ENCODE measurements around the gene PTPRK.
"Not testable (repeated sequence)": the region's sequence is repeated elsewhere in the genome, so short reads cannot be mapped to it uniquely, and the experiment has no call there.

The PTPRK gene

GRCh38 chr6:127956260-127956888 is 564.0 kb downstream of the PTPRK start:
- DNase-seq (ENCODE audit: low read depth in 2 of 2) = no peak

- DNase-seq (ENCODE audit: low read depth in 2 of 2) = no peak
These were observed 566.3 kb downstream of the PTPRK start for GRCh38 chr6:127954082-127954481.

- DNase-seq (ENCODE audit: low read depth in 2 of 2) = no peak
These were observed 567.6 kb downstream of the PTPRK start for GRCh38 chr6:127952831-127953230.

GRCh38 chr6:127952176-127952575 is 568.2 kb downstream of the PTPRK start:
- DNase-seq (ENCODE audit: low read depth in 2 of 2) = no peak

GRCh38 chr6:127951172-127951917 is 569.1 kb downstream of the PTPRK start:
- DNase-seq (ENCODE audit: low read depth in 2 of 2) = no peak

GRCh38 chr6:127950566-127951145 is 569.7 kb downstream of the PTPRK start:
- no peak for DNase-seq (ENCODE audit: low read depth in 2 of 2)

- DNase-seq (ENCODE audit: low read depth in 2 of 2) = no peak
These were observed 571.1 kb downstream of the PTPRK start for GRCh38 chr6:127949251-127949650.

- no peak for DNase-seq (ENCODE audit: low read depth in 2 of 2)
These were observed 574.0 kb downstream of the PTPRK start for GRCh38 chr6:127946388-127946787.

GRCh38 chr6:127945434-127946097 is 574.8 kb downstream of the PTPRK start:
- DNase-seq (ENCODE audit: low read depth in 2 of 2) = no peak

GRCh38 chr6:127941228-127941627 is 579.2 kb downstream of the PTPRK start:
- DNase-seq (ENCODE audit: low read depth in 2 of 2) = no peak

- DNase-seq (ENCODE audit: low read depth in 2 of 2) = no peak
These were observed 580.8 kb downstream of the PTPRK start for GRCh38 chr6:127939442-127940066.

GRCh38 chr6:127938701-127939100 is 581.7 kb downstream of the PTPRK start:
- no peak for DNase-seq (ENCODE audit: low read depth in 2 of 2)

- DNase-seq (ENCODE audit: low read depth in 2 of 2) = no peak
These were observed 582.7 kb downstream of the PTPRK start for GRCh38 chr6:127937747-127938146.

GRCh38 chr6:127937102-127937501 is 583.3 kb downstream of the PTPRK start:
- no peak for DNase-seq (ENCODE audit: low read depth in 2 of 2)

GRCh38 chr6:127934956-127935355 is 585.4 kb downstream of the PTPRK start:
- no peak for DNase-seq (ENCODE audit: low read depth in 2 of 2)

GRCh38 chr6:127933852-127934840 is 586.3 kb downstream of the PTPRK start:
- DNase-seq (ENCODE audit: low read depth in 2 of 2) = no peak

- DNase-seq (ENCODE audit: low read depth in 2 of 2) = no peak
These were observed 587.3 kb downstream of the PTPRK start for GRCh38 chr6:127933137-127933536.

GRCh38 chr6:127932708-127933107 is 587.7 kb downstream of the PTPRK start:
- DNase-seq (ENCODE audit: low read depth in 2 of 2) = no peak

- DNase-seq (ENCODE audit: low read depth in 2 of 2) = not testable (repeated sequence)
These were observed 594.0 kb downstream of the PTPRK start for GRCh38 chr6:127926441-127926840.

- no peak for DNase-seq (ENCODE audit: low read depth in 2 of 2)
These were observed 596.0 kb downstream of the PTPRK start for GRCh38 chr6:127924440-127924839.

- DNase-seq (ENCODE audit: low read depth in 2 of 2) = no peak
These were observed 596.4 kb downstream of the PTPRK start for GRCh38 chr6:127924031-127924430.

All from stimulated activated CD8-positive, alpha-beta memory T cell treated with anti-CD3 and anti-CD28 coated beads, Interleukin-7, amount 100 ng/mL, for 4 hours (primary cell).